HepG2 (cell line): ENCODE data around the gene TLK2. TPM values are rescaled to one million over a fixed set of nuclear protein-coding genes. Genes with fewer than 3 reads are reported as not detected.

Source experiments
- ATAC-seq: fragments of 200-7000 bp; cut with Tn5 transposase; 3 replicates; pipeline ENCODE4 v1.9.1; 2020; ENCODE audit warnings: mild to moderate bottlenecking, moderate library complexity
- BruUV-seq: library from RNA; stranded (reverse); fragments of 400-500 nt; replicated peaks from 2 replicates; lab custom pipeline; 2021; lab: Mats Ljungman, UMichigan
- CTCF ChIA-PET: fragments of 300-600 bp; formaldehyde crosslinking; extraction: SDS; loops from one replicate; lab custom pipeline; 2021; ENCODE audit warnings: low total read pairs, inconsistent platforms, low intra/inter-chr PET ratio; lab: Yijun Ruan, JAX
- POLR2A ChIA-PET: fragments of 350-600 bp; sonication (Branson Sonifier 250); formaldehyde crosslinking; loops from one replicate; lab custom pipeline; 2020; ENCODE audit warnings: antibody characterized with exemption, inconsistent platforms; lab: Yijun Ruan, JAX
- DNase-seq: peaks from one replicate; pipeline ENCODE4 v3.0.0-alpha.2; 2015; ENCODE audit warnings: low spot score
- FAIRE-seq: peaks from 3 replicates; lab custom pipeline; 2011; peaks lifted over from hg19 to GRCh38; lab: Jason Lieb, UNC
- H2AFZ ChIP-seq: one replicate; pipeline ENCODE4 v1.6.1; 2011; ENCODE audit warnings: low read length, inconsistent platforms
- H3K27ac ChIP-seq: fragments of 300-600 bp; 3 replicates; pipeline ENCODE4 v1.8.0; 2011; ENCODE audit warnings: mixed run types, mild to moderate bottlenecking, mixed read lengths, low read length, inconsistent platforms; ENCODE audit not compliant: insufficient read depth; ENCODE audit errors: extremely low read length
- H3K27me3 ChIP-seq, 2 experiments: fragments of 200-600 bp in 1 of 2; 2 replicates in 1 of 2; 3 replicates in 1 of 2; pipeline versions ENCODE4 v1.6.0 to v1.8.0; 2011; ENCODE audit warnings: low read length in 2 of 2, mild to moderate bottlenecking in 2 of 2, moderate library complexity in 2 of 2, inconsistent platforms in 1 of 2; ENCODE audit not compliant: insufficient read depth in 2 of 2, control insufficient read depth in 1 of 2
- H3K36me3 ChIP-seq, 2 experiments: fragments of 200-600 bp in 1 of 2; replicated peaks in 1 of 2; 2 replicates in 1 of 2; 3 replicates in 1 of 2; pipeline versions ENCODE4 v1.5.1 to v1.8.0; 2011; ENCODE audit warnings: low read length in 2 of 2, inconsistent platforms in 1 of 2; ENCODE audit not compliant: insufficient read depth in 2 of 2, control insufficient read depth in 1 of 2
- H3K4me1 ChIP-seq: 2 replicates; pipeline ENCODE4 v1.5.1; 2012; ENCODE audit warnings: low read length, inconsistent platforms; ENCODE audit not compliant: insufficient read depth
- H3K4me2 ChIP-seq: 2 replicates; pipeline ENCODE4 v1.6.0; 2011; ENCODE audit warnings: low read depth, low read length, inconsistent platforms
- H3K4me3 ChIP-seq, 3 experiments: fragments of 200-600 bp in 1 of 3; sonication (generic), shearing (Covaris generic) in 1 of 3; replicated peaks in 1 of 3; 2 replicates each; pipeline ENCODE4 v1.5.1; 2011 to 2016; ENCODE audit warnings: low read length in 3 of 3, inconsistent platforms in 2 of 3, low read depth in 2 of 3, mild to moderate bottlenecking in 2 of 3, control low read depth in 1 of 3, mixed read lengths in 1 of 3; ENCODE audit not compliant: insufficient read depth in 1 of 3
- H3K79me2 ChIP-seq: one replicate; pipeline ENCODE4 v1.6.1; 2011; ENCODE audit warnings: low read length, inconsistent platforms; ENCODE audit not compliant: insufficient read depth
- H3K9ac ChIP-seq: 2 replicates; pipeline ENCODE4 v1.6.0; 2011; ENCODE audit warnings: mild to moderate bottlenecking, low read depth, low read length, inconsistent platforms; ENCODE audit not compliant: insufficient read depth
- H3K9me3 ChIP-seq: 2 replicates; pipeline ENCODE4 v1.5.1; 2012; ENCODE audit warnings: mild to moderate bottlenecking, low read length
- H4K20me1 ChIP-seq: 2 replicates; pipeline ENCODE4 v1.6.0; 2011; ENCODE audit warnings: inconsistent platforms, mild to moderate bottlenecking, low read length, moderate library complexity; ENCODE audit not compliant: insufficient read depth
- ATF7-NPFF ChIP-seq: sonication (generic); formaldehyde crosslinking; IDR thresholded peaks from 2 replicates; pipeline ENCODE4 v1.8.1; 2023; ENCODE audit warnings: mild to moderate bottlenecking, low read depth, missing genetic modification reagents, moderate library complexity
- CEBPB ChIP-seq: IDR thresholded peaks from 2 replicates; pipeline ENCODE4 v1.6.1; 2011; ENCODE audit warnings: low read depth, low read length, improper control_type of control experiment, borderline replicate concordance
- DDIT3 ChIP-seq: sonication (generic); formaldehyde crosslinking; IDR thresholded peaks from 2 replicates; pipeline ENCODE4 v1.4.0; 2020; ENCODE audit warnings: mild to moderate bottlenecking, missing genetic modification reagents
- HOXA3 ChIP-seq: sonication (generic); formaldehyde crosslinking; IDR thresholded peaks from 2 replicates; pipeline ENCODE4 v1.5.0; 2020; ENCODE audit warnings: missing genetic modification reagents
- IRF9 ChIP-seq: sonication (generic); formaldehyde crosslinking; IDR thresholded peaks from 2 replicates; pipeline ENCODE4 v1.8.0; 2022; ENCODE audit warnings: missing genetic modification reagents, mild to moderate bottlenecking, borderline replicate concordance
- KLF13 ChIP-seq: sonication (generic); formaldehyde crosslinking; IDR thresholded peaks from 2 replicates; pipeline ENCODE4 v1.4.0; 2020; ENCODE audit warnings: mild to moderate bottlenecking, missing genetic modification reagents
- MEIS2 ChIP-seq: sonication (generic); formaldehyde crosslinking; IDR thresholded peaks from 2 replicates; pipeline ENCODE4 v1.9.0; 2021; ENCODE audit warnings: mild to moderate bottlenecking, missing genetic modification reagents
- NFIC ChIP-seq: IDR thresholded peaks from 2 replicates; pipeline ENCODE4 v1.6.1; 2012; ENCODE audit warnings: mild to moderate bottlenecking, low read length, inconsistent platforms
- NFYB ChIP-seq: sonication (generic); formaldehyde crosslinking; IDR thresholded peaks from 2 replicates; pipeline ENCODE4 v1.4.0; 2020; ENCODE audit warnings: missing genetic modification reagents
- ONECUT2 ChIP-seq: sonication (generic); formaldehyde crosslinking; IDR thresholded peaks from 2 replicates; pipeline ENCODE4 v1.4.0; 2020; ENCODE audit warnings: missing genetic modification reagents
- SMC3 ChIP-seq: IDR thresholded peaks from 2 replicates; pipeline ENCODE4 v1.6.1; 2011; ENCODE audit warnings: low read length, improper control_type of control experiment
- SP2 ChIP-seq: sonication (generic); formaldehyde crosslinking; IDR thresholded peaks from 2 replicates; pipeline ENCODE4 v1.5.1; 2020; ENCODE audit warnings: mild to moderate bottlenecking, missing genetic modification reagents
- TEF ChIP-seq: sonication (generic); formaldehyde crosslinking; IDR thresholded peaks from 2 replicates; pipeline ENCODE4 v1.5.0; 2020; ENCODE audit warnings: missing genetic modification reagents
- TFAP4 ChIP-seq: sonication (generic); IDR thresholded peaks from 2 replicates; pipeline ENCODE4 v1.6.1; 2016; ENCODE audit warnings: low read depth, borderline replicate concordance
- XBP1 ChIP-seq: sonication (generic); formaldehyde crosslinking; IDR thresholded peaks from 2 replicates; pipeline ENCODE4 v1.5.0; 2020; ENCODE audit warnings: missing genetic modification reagents
- ZNF124 ChIP-seq: sonication (generic); formaldehyde crosslinking; IDR thresholded peaks from 2 replicates; pipeline ENCODE4 v1.4.0; 2020; ENCODE audit warnings: missing genetic modification reagents
- ZNF550 ChIP-seq: sonication (generic); formaldehyde crosslinking; IDR thresholded peaks from 2 replicates; pipeline ENCODE4 v1.4.0; 2020; ENCODE audit warnings: mild to moderate bottlenecking, missing genetic modification reagents, borderline replicate concordance
- WGBS: methylation state at CpG from one replicate; pipeline ENCODE4 v1.1.6; 2017; ENCODE audit warnings: low lambda C conversion rate; 5-methylcytosine and 5-hydroxymethylcytosine counted together
- in situ Hi-C: cut with HindIII; loops from 2 replicates; pipeline ENCODE4 v1.10.0; 2017; ENCODE audit warnings: low pct_unique_long_range_greater_than_20kb; ENCODE audit not compliant: extremely low pct_ligation_motif_present
- intact Hi-C: fragments of 100-400 bp; cut with micrococcal nuclease; formaldehyde crosslinking; loops from one replicate; pipeline ENCODE4 v1.10.0; 2022; ENCODE audit not compliant: unreplicated experiment
- polyA plus RNA-seq, 8 experiments: library from polyadenylated mRNA; depleted of rRNA in 3 of 8; stranded (reverse) in 7 of 8; unstranded in 1 of 8; fragments of >200 nt; fragmentation: Illumina TruSeq in 4 of 8; extraction: Trizol in 4 of 8; gene quantifications; 2 replicates each; pipeline versions ENCODE4 v1.2.1 to v1.2.3, GENCODE V29; 2011 to 2016; ENCODE audit warnings: low read depth in 4 of 8, missing spikeins in 1 of 8, mixed read lengths in 1 of 8; ENCODE audit not compliant: insufficient read depth in 1 of 8
- total RNA-seq, 5 experiments: library from RNA; depleted of rRNA; stranded (reverse); fragments of >200 nt; fragmentation: Illumina TruSeq; extraction: Trizol; gene quantifications; 2 replicates each; pipeline ENCODE4 v1.2.3, GENCODE V29; 2016; ENCODE audit warnings: low read depth in 1 of 5

Gene TLK2
- total and polyA plus RNA-seq, 2 of the 13 experiments (the other 11 are each of a cell fraction or from before 2014, with no cell fraction given) = 58.7 to 60.8 TPM

- 53% methylated on average over 4 of the region's 4 CpGs for WGBS
- in situ Hi-C loops = no loop called here
- no peak overlapping the region for H3K4me2 ChIP-seq
- no peak for ATAC-seq
- no TSS peak for BruUV-seq
- FAIRE-seq = no peak
- H3K36me3 ChIP-seq = no peaks in the 10 kb centered on the region
- intact Hi-C loops = no loop called here
- TF ChIP-seq ATF7-NPFF = no peak
- 0 out of 2 replicates have a peak, but pooled peaks have one; percentile 22 for TF ChIP-seq CEBPB
- ChIA-PET CTCF (no interaction called here), POLR2A (no interaction called here)
- H3K4me3 ChIP-seq = no peak overlapping the region
- H3K4me1 ChIP-seq = peaks cover 25% of the 10 kb centered on the region
- H4K20me1 ChIP-seq = no peaks in the 10 kb centered on the region
- no peak for DNase-seq
- H3K79me2 ChIP-seq = no peaks in the 10 kb centered on the region
- H2AFZ ChIP-seq = no peak overlapping the region
- no peak overlapping the region for H3K9ac ChIP-seq
- H3K27ac ChIP-seq = no peak overlapping the region
- H3K9me3 ChIP-seq = no peaks in the 10 kb centered on the region
- H3K27me3 ChIP-seq = peaks cover 19 to 44% of the 10 kb centered on the region in 2 experiments; a peak in 4 of 5 replicates
Measured at GRCh38 chr17:62625870-62626200, 147.2 kb downstream of the TLK2 start.

GRCh38 chr17:62626719-62627218 lies 148.1 kb downstream of the TLK2 start:
- H3K36me3 ChIP-seq = no peaks in the 10 kb centered on the region
- H3K9ac ChIP-seq = no peak overlapping the region
- peak overlapping the region; percentile 67 for H3K4me2 ChIP-seq
- H4K20me1 ChIP-seq = no peaks in the 10 kb centered on the region
- ChIA-PET CTCF (no interaction called here), POLR2A (no interaction called here)
- no peaks in the 10 kb centered on the region for H3K79me2 ChIP-seq
- H3K27ac ChIP-seq = no peak overlapping the region
- FAIRE-seq (peak; percentile 72), ATAC-seq (peak; percentile 5; the same call in 1 of the 3 replicates), DNase-seq (peak; percentile 31)
- in situ Hi-C loops (no loop called here), intact Hi-C loops (no loop called here)
- H3K9me3 ChIP-seq = no peaks in the 10 kb centered on the region
- H3K27me3 ChIP-seq = peaks cover 21 to 54% of the 10 kb centered on the region in 2 experiments; a peak in 4 of 5 replicates
- BruUV-seq = no TSS peak
- peaks cover 25% of the 10 kb centered on the region for H3K4me1 ChIP-seq
- WGBS = 21% methylated on average over 16 of the region's 21 CpGs
- H2AFZ ChIP-seq = no peak overlapping the region
- peak overlapping the region; percentile 40 to 69 (median 42); a peak in 5 of 6 replicates for H3K4me3 ChIP-seq
- TF ChIP-seq HOXA3 (CRISPR knock-in tag) = no peak
- TF ChIP-seq XBP1 (CRISPR knock-in tag) = no peak
- TF ChIP-seq SMC3 = peak; percentile 11; the same call in 1 of the 2 replicates
- TF ChIP-seq TEF (CRISPR knock-in tag) = peak; percentile 74; the same call in 1 of the 2 replicates
- no peak for TF ChIP-seq SP2
- no peak for TF ChIP-seq ZNF124
- peak; percentile 13; the same call in 1 of the 2 replicates for TF ChIP-seq TFAP4
- no peak for TF ChIP-seq IRF9
- TF ChIP-seq ONECUT2 (CRISPR knock-in tag) = no peak
- no peak for TF ChIP-seq DDIT3 (CRISPR knock-in tag)
- TF ChIP-seq ZNF550 (CRISPR knock-in tag) = no peak
- no peak for TF ChIP-seq NFIC
- TF ChIP-seq KLF13 (CRISPR knock-in tag) = no peak
- no peak for TF ChIP-seq NFYB (CRISPR knock-in tag)
- no peak for TF ChIP-seq MEIS2 (CRISPR knock-in tag)
